Activated naive CD4-positive, alpha-beta T cell treated with anti-CD3 and anti-CD28 coated beads, Interleukin-2, amount 50 U/mL, for 16 hours (primary cell): ENCODE measurements around the gene SMIM5.
"Not testable (repeated sequence)": the region's sequence is repeated elsewhere in the genome, so short reads cannot be mapped to it uniquely, and the experiment has no call there.

ENCODE experiments used
- DNase-seq: peaks from one replicate; pipeline ENCODE4 v3.0.0-alpha.2; 2020

SMIM5 gene

GRCh38 chr17:75632863-75633485 lies at the start of gene SMIM5:
TSS of gene SMIM5 (plus strand) at chr17:75633434. CDS start at chr17:75640202, 6,768 bp downstream.
- peak; percentile 85 for DNase-seq

GRCh38 chr17:75584849-75585175 lies 48.4 kb upstream of the SMIM5 start:
- DNase-seq: no peak

- peak; percentile 71 for DNase-seq
These were observed 45.3 kb upstream of the SMIM5 start, which contains the start of gene MYO15B for GRCh38 chr17:75587675-75588595. TSS of gene MYO15B (plus strand) at chr17:75587800. CDS start at chr17:75588058, 258 bp downstream.

GRCh38 chr17:75588596-75589011 lies 44.6 kb upstream of the SMIM5 start:
- peak; percentile 20 for DNase-seq

GRCh38 chr17:75589012-75589918 lies 44.0 kb upstream of the SMIM5 start:
- peak; percentile 98 for DNase-seq

- no peak for DNase-seq
These were observed 43.3 kb upstream of the SMIM5 start for GRCh38 chr17:75589919-75590303.

- DNase-seq: no peak
These were observed 42.9 kb upstream of the SMIM5 start for GRCh38 chr17:75590314-75590761.

GRCh38 chr17:75590849-75591721 lies 42.1 kb upstream of the SMIM5 start:
- DNase-seq: no peak

GRCh38 chr17:75591722-75592302 lies 41.4 kb upstream of the SMIM5 start:
- DNase-seq: no peak

GRCh38 chr17:75592348-75593020 lies 40.8 kb upstream of the SMIM5 start:
- no peak for DNase-seq

GRCh38 chr17:75593430-75593829 lies 39.8 kb upstream of the SMIM5 start:
- not testable (repeated sequence) for DNase-seq

- no peak for DNase-seq
These were observed 38.5 kb upstream of the SMIM5 start for GRCh38 chr17:75594499-75595283.

- no peak for DNase-seq
These were observed 37.8 kb upstream of the SMIM5 start for GRCh38 chr17:75595284-75595919.

GRCh38 chr17:75595920-75596313 lies 37.3 kb upstream of the SMIM5 start:
- no peak for DNase-seq

- DNase-seq: no peak
These were observed 36.7 kb upstream of the SMIM5 start for GRCh38 chr17:75596320-75597087.

- peak; percentile 60 for DNase-seq
These were observed 31.9 kb upstream of the SMIM5 start for GRCh38 chr17:75601057-75601987.

GRCh38 chr17:75602644-75603043 lies 30.6 kb upstream of the SMIM5 start:
- DNase-seq: no peak

- no peak for DNase-seq
These were observed 30.1 kb upstream of the SMIM5 start for GRCh38 chr17:75603123-75603522.
